ENCODE measurements around the gene DDR1. TPM values are rescaled to one million over a fixed set of nuclear protein-coding genes. Genes with fewer than 3 reads are reported as not detected.

DDR1 gene
- total RNA-seq, 1 donor from 2014 or later: 128 TPM

GRCh38 chr6:30887901-30888815 is 3.8 kb downstream of the DDR1 start:
- TF ChIP-seq, protein P1, sequence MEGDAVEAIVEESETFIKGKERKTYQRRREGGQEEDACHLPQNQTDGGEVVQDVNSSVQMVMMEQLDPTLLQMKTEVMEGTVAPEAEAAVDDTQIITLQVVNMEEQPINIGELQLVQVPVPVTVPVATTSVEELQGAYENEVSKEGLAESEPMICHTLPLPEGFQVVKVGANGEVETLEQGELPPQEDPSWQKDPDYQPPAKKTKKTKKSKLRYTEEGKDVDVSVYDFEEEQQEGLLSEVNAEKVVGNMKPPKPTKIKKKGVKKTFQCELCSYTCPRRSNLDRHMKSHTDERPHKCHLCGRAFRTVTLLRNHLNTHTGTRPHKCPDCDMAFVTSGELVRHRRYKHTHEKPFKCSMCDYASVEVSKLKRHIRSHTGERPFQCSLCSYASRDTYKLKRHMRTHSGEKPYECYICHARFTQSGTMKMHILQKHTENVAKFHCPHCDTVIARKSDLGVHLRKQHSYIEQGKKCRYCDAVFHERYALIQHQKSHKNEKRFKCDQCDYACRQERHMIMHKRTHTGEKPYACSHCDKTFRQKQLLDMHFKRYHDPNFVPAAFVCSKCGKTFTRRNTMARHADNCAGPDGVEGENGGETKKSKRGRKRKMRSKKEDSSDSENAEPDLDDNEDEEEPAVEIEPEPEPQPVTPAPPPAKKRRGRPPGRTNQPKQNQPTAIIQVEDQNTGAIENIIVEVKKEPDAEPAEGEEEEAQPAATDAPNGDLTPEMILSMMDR (conservative IDR thresholded peaks at IDR 0.05; ENCODE audit: low read depth, low read length): no peak
- no peak overlapping the region for H3K4me3 ChIP-seq (ENCODE audit: low read depth, low read length)
- no peak for DNase-seq (ENCODE audit: low read depth)

- DNase-seq (ENCODE audit: low read depth): no peak
- no peak overlapping the region for H3K4me3 ChIP-seq (ENCODE audit: low read depth, low read length)
- TF ChIP-seq, protein P1 (conservative IDR thresholded peaks at IDR 0.05; ENCODE audit: low read depth, low read length): no peak
Measured at GRCh38 chr6:30888816-30889495, 4.6 kb downstream of the DDR1 start.

- DNase-seq (ENCODE audit: low read depth): no peak
- TF ChIP-seq, protein P1 (conservative IDR thresholded peaks at IDR 0.05; ENCODE audit: low read depth, low read length): no peak
- H3K4me3 ChIP-seq (ENCODE audit: low read depth, low read length): no peak overlapping the region
Measured at GRCh38 chr6:30889496-30889885, 5.2 kb downstream of the DDR1 start.

DNA sequence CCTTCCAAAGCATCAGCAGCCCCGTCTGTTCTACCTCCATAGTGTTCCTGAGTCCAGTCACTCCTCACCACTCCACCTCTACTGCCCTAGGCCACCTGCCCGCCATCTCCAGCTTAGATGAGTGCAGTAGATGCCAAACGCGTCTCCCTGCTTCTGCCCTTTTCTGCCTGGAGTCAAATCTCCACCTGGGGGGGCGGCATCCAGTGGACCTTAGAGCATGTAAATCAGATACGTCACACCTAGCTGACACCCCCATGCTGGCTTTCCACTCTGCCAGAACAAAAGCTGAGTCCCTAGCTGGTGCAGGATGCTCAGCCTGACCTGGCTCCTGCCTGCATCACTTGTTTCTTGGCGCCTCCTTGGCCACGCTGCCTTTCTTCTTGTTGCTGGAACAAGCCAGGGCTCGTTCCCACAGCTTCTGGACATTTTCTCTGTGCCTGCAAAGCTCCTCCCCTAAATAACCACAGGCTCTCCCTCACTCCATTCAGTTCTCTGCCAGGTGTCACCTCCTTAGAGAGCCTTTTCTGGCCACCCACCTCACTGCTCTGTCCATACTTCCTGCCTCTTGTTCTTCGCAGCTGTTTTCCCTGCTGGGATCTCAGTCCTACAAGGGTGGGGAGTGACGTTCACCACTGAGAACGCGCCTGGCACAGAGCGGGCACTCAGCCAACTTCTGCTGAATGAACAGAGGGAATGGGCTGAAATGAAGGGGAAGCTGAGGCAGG is 5.8 kb downstream of the DDR1 start:
- H3K4me3 ChIP-seq (ENCODE audit: low read depth, low read length): no peak overlapping the region
- no peak for DNase-seq (ENCODE audit: low read depth)
- TF ChIP-seq, protein P1 (conservative IDR thresholded peaks at IDR 0.05; ENCODE audit: low read depth, low read length): no peak

GRCh38 chr6:30890646-30891449 is 6.5 kb downstream of the DDR1 start:
- H3K4me3 ChIP-seq (ENCODE audit: low read depth, low read length): no peak overlapping the region
- no peak for DNase-seq (ENCODE audit: low read depth)
- TF ChIP-seq, protein P1 (conservative IDR thresholded peaks at IDR 0.05; ENCODE audit: low read depth, low read length): no peak

DNA sequence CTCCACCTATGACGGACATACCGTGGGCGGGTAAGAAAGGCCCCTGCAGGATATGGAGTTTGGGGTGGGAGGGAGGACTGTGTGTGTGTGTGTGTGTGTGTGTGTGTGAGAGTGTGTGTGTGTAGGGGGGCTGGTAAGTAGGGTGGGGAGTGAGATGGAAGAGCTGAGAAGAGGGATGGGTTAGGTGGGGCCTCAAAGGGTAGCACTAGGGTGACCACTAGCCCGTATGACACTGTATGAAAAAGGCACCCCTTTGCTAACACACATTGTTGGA is 7.1 kb downstream of the DDR1 start:
- TF ChIP-seq, protein P1 (conservative IDR thresholded peaks at IDR 0.05; ENCODE audit: low read depth, low read length): no peak
- H3K4me3 ChIP-seq (ENCODE audit: low read depth, low read length): no peak overlapping the region
- no peak for DNase-seq (ENCODE audit: low read depth)

All from epithelial cell of proximal tubule (primary cell).